GM10266 (cell line): Measurements from ENCODE around the gene MS4A15.
"Not testable (repeated sequence)": the region's sequence is repeated elsewhere in the genome, so short reads cannot be mapped to it uniquely, and the experiment has no call there.

Experiments used
- DNase-seq: peaks from one replicate; pipeline ENCODE4 v3.0.0; 2012; ENCODE audit errors: extremely low spot score
- TF ChIP-seq, protein P1 (sequence below): IDR thresholded peaks from 2 replicates; pipeline ENCODE4 v1.5.1; 2012; ENCODE audit warnings: mild to moderate bottlenecking, low read depth; ENCODE audit not compliant: control insufficient read depth, insufficient read depth; ENCODE audit errors: missing control alignments

The MS4A15 gene

DNA sequence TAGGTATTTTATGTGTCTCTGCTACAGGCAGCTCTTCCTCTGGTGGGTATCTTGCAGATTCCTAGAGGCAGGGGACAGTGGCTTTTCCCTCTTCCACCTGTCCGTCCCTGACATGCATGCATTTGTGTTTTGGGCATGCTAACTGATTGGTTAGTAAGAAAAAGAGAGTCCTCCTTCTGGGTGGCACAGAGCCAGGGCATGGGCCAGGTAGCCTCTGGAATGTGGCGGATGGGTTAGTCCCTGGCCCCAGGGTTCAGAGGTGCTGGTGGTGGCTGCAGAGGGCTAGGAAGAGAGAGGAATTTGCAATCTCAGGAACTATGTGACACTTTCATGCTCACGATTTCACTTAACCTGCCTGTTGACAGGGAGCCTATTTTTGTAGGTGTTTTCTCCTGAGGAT is 5.8 kb upstream of the MS4A15 start:
- TF ChIP-seq, protein P1, sequence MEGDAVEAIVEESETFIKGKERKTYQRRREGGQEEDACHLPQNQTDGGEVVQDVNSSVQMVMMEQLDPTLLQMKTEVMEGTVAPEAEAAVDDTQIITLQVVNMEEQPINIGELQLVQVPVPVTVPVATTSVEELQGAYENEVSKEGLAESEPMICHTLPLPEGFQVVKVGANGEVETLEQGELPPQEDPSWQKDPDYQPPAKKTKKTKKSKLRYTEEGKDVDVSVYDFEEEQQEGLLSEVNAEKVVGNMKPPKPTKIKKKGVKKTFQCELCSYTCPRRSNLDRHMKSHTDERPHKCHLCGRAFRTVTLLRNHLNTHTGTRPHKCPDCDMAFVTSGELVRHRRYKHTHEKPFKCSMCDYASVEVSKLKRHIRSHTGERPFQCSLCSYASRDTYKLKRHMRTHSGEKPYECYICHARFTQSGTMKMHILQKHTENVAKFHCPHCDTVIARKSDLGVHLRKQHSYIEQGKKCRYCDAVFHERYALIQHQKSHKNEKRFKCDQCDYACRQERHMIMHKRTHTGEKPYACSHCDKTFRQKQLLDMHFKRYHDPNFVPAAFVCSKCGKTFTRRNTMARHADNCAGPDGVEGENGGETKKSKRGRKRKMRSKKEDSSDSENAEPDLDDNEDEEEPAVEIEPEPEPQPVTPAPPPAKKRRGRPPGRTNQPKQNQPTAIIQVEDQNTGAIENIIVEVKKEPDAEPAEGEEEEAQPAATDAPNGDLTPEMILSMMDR: no peak
- no peak for DNase-seq

GRCh38 chr11:60753309-60753708 is 3.4 kb upstream of the MS4A15 start:
- TF ChIP-seq, protein P1: no peak
- DNase-seq: no peak

GRCh38 chr11:60754887-60755286 is 1.8 kb upstream of the MS4A15 start:
- no peak for DNase-seq
- TF ChIP-seq, protein P1: no peak

GRCh38 chr11:60757231-60757800 is 649 bp downstream of the MS4A15 start:
- no peak for DNase-seq
- TF ChIP-seq, protein P1: no peak

DNA sequence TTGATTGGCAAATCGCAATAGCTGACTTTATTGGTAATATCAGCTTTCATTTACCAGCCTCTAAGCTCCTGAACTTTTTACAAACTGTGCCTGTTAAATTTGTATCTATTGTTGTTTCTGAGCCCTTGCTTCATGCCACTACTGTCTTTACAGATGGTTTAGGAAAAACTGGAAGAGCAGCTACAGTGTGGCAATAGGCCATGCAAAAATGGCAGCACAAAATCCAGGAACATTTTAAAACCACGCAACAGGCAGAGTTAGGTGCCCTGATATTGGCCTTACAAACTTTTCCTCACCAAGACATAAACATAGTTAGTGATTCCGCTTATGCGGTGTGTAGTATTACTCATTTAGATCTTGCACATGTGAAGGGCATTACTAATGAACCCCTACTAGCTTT is 2.0 kb downstream of the MS4A15 start:
- DNase-seq: not testable (repeated sequence)

DNA sequence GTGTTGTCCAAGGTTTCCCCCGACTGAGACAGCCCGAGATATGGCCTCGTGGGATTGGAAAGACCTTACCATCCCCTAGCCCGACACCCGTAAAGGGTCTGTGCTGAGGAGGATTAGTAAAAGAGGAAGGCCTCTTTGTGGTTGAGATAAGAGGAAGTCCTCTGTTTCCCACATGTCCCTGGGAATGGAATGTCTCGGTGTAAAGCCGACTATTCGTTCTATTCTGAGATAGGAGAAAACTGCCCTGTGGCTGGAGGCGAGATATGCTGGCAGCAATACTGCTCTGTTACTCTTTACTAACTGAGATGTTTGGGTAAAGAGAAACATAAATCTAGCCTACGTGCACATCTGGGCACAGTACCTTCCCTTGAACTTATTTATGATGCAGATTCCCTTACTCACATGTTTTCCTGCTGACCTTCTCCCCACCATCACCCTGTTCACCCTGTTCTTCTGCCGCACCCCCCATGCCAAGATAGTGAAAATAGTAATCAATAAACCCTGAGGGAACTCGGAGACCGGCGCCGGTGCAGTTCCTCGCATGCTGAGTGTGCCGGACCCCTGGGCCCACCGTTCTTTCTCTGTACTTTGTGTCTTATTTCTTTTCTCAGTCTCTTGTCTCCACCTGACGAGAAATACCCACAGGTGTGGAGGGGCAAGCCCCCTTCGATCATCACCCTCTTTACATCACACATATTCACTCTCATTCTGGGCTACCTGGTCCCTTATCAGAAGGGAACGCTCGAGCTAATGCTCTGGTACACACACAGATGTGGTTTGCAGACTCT is 3.0 kb downstream of the MS4A15 start:
- DNase-seq: not testable (repeated sequence)

DNA sequence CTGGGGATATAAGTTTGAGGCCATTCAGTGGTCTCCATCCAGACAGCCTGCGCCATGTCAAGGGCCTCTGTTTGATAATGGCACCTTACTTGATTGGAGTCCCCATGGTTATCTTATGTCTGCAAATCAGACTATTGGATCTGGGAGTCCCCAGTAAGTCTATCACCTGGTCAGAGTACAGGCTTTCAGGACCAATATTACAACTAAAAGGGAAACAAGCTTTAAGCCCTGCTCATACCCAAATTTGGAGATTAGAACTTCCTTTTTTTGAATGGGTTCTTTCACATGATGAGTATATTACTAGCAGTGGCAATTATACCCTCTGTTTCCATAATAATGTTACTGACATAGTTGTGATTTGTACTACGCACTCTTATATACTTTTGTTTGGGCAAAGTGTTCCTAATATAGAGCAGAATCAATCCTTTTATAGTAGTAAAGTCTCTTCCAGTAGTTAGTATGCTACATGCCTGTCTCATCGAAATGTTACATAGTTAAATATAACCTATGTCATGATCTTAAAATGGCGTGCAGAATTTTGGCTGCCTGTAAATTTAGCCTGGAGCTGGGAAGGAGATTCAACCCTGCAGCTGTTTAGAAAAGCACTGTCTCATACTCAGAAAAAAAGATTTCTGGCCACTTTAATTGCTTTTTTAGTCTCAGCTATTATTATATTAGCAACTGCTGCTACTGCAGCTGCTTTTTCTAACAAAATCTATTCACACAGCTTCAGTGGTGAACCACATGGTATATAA is 4.9 kb downstream of the MS4A15 start:
- DNase-seq: peak; percentile 39
- TF ChIP-seq, protein P1: no peak
